GM12878 (cell line): Measurements from ENCODE around the gene IL1RL1. TPM values are rescaled to one million over a fixed set of nuclear protein-coding genes. Genes with fewer than 3 reads are reported as not detected.

Source experiments
- ATAC-seq: fragments of 200-7000 bp; cut with Tn5 transposase; 3 replicates; pipeline ENCODE4 v1.9.1; 2020; ENCODE audit warnings: mild to moderate bottlenecking, moderate library complexity
- BruUV-seq: library from RNA; stranded (reverse); fragments of 400-500 nt; replicated peaks from 2 replicates; lab custom pipeline; 2021; lab: Mats Ljungman, UMichigan
- CTCF ChIA-PET: fragments of 300-600 bp; sonication (Branson Sonifier 250); formaldehyde crosslinking; extraction: SDS; loops from one replicate; lab custom pipeline; 2021; ENCODE audit warnings: inconsistent platforms; lab: Yijun Ruan, JAX
- POLR2A ChIA-PET: fragments of 350-600 bp; formaldehyde crosslinking; extraction: SDS; loops from one replicate; lab custom pipeline; 2021; ENCODE audit warnings: inconsistent platforms; lab: Charles Lee
- RAD21 ChIA-PET: fragments of 300-600 bp; sonication (Branson Sonifier 250); formaldehyde crosslinking; loops from one replicate; lab custom pipeline; 2023; ENCODE audit warnings: antibody characterized with exemption; ENCODE audit not compliant: unreplicated experiment; lab: Charles Lee
- SMC1A ChIA-PET: fragments of 300-600 bp; sonication (Branson Sonifier 250); formaldehyde crosslinking; loops from one replicate; lab custom pipeline; 2023; ENCODE audit not compliant: unreplicated experiment, uncharacterized antibody; lab: Charles Lee
- DNase-seq: peaks from one replicate; pipeline ENCODE4 v3.0.0-alpha.2; 2011; ENCODE audit warnings: low read depth, low spot score
- FAIRE-seq: peaks from 3 replicates; lab custom pipeline; 2011; peaks lifted over from hg19 to GRCh38; lab: Jason Lieb, UNC
- H2AFZ ChIP-seq: 2 replicates; pipeline ENCODE4 v1.6.0; 2011; ENCODE audit warnings: low read depth, low read length, control low read depth; ENCODE audit not compliant: control insufficient read depth
- H3K27ac ChIP-seq: 2 replicates; pipeline ENCODE4 v1.5.1; 2011; ENCODE audit warnings: control low read depth; ENCODE audit not compliant: control insufficient read depth, insufficient read depth
- H3K27me3 ChIP-seq, 2 experiments: replicated peaks in 1 of 2; 2 replicates each; pipeline versions ENCODE4 v1.6.0 to v1.6.1; 2011; ENCODE audit warnings: low read length in 1 of 2; ENCODE audit not compliant: control insufficient read depth in 2 of 2, insufficient read depth in 2 of 2
- H3K36me3 ChIP-seq, 2 experiments: 2 replicates each; pipeline ENCODE4 v1.5.1; 2011; ENCODE audit warnings: low read length in 1 of 2; ENCODE audit not compliant: control insufficient read depth in 2 of 2, insufficient read depth in 2 of 2
- H3K4me1 ChIP-seq: 2 replicates; pipeline ENCODE4 v1.6.1; 2011; ENCODE audit warnings: mild to moderate bottlenecking, low read length, moderate library complexity, mixed read lengths; ENCODE audit not compliant: control insufficient read depth, insufficient read depth
- H3K4me2 ChIP-seq: 2 replicates; pipeline ENCODE4 v1.6.0; 2011; ENCODE audit warnings: control low read depth; ENCODE audit not compliant: control insufficient read depth, insufficient read depth
- H3K4me3 ChIP-seq: fragments of 200-600 bp; sonication (generic); 2 replicates; pipeline ENCODE4 v1.5.1; 2016
- H3K79me2 ChIP-seq: 2 replicates; pipeline ENCODE4 v1.6.0; 2011; ENCODE audit warnings: low read length; ENCODE audit not compliant: control insufficient read depth, insufficient read depth
- H3K9ac ChIP-seq: 2 replicates; pipeline ENCODE4 v1.8.0; 2011; ENCODE audit warnings: low read length, control low read depth, mixed read lengths; ENCODE audit not compliant: control insufficient read depth, insufficient read depth
- H3K9me3 ChIP-seq: replicated peaks from 3 replicates; pipeline ENCODE4 v1.5.1; 2011; ENCODE audit warnings: mild to moderate bottlenecking, low read length; ENCODE audit not compliant: control insufficient read depth, insufficient read depth
- H4K20me1 ChIP-seq: 2 replicates; pipeline ENCODE4 v1.6.0; 2011; ENCODE audit not compliant: control insufficient read depth, insufficient read depth
- GATAD2B ChIP-seq: fragments of 450-650 bp; conservative IDR thresholded peaks from 2 replicates; pipeline ENCODE4 v1.6.1; 2017; ENCODE audit warnings: low read depth, mild to moderate bottlenecking, moderate library complexity
- IKZF2 ChIP-seq, 2 experiments: fragments of 450-650 bp; IDR thresholded peaks; 2 replicates each; pipeline ENCODE4 v1.6.1; 2017; ENCODE audit warnings: mild to moderate bottlenecking in 2 of 2, moderate library complexity in 2 of 2
- MTA2 ChIP-seq: fragments of 450-650 bp; IDR thresholded peaks from 2 replicates; pipeline ENCODE4 v1.6.1; 2016; ENCODE audit warnings: low read depth, mild to moderate bottlenecking, moderate library complexity
- MTA3 ChIP-seq: IDR thresholded peaks from 2 replicates; pipeline ENCODE4 v1.6.1; 2012; ENCODE audit warnings: low read length, inconsistent platforms, borderline replicate concordance
- NR2C2 ChIP-seq: IDR thresholded peaks from 2 replicates; pipeline ENCODE4 v1.6.1; 2011; ENCODE audit warnings: borderline replicate concordance, low read depth; ENCODE audit not compliant: control insufficient read depth, insufficient read length
- POLR2AphosphoS5 ChIP-seq: IDR thresholded peaks from 2 replicates; pipeline ENCODE4 v1.6.1; 2011; ENCODE audit warnings: mild to moderate bottlenecking, low read length, inconsistent platforms
- POU2F2 ChIP-seq: IDR thresholded peaks from 3 replicates; pipeline ENCODE4 v1.6.1; 2011; ENCODE audit warnings: low read depth, mild to moderate bottlenecking, low read length, borderline replicate concordance
- RFX5 ChIP-seq: IDR thresholded peaks from 2 replicates; pipeline ENCODE4 v1.6.1; 2011; ENCODE audit warnings: low read depth, low read length, improper control_type of control experiment
- SIX5 ChIP-seq: IDR thresholded peaks from 2 replicates; pipeline ENCODE4 v1.6.1; 2011; ENCODE audit warnings: mild to moderate bottlenecking, low read depth, low read length, moderate library complexity; ENCODE audit not compliant: severe bottlenecking
- SMAD1 ChIP-seq: fragments of 450-650 bp; IDR thresholded peaks from 2 replicates; pipeline ENCODE4 v1.6.1; 2018; ENCODE audit warnings: mild to moderate bottlenecking, low read depth; ENCODE audit not compliant: partially characterized antibody
- TAF1 ChIP-seq: IDR thresholded peaks from 2 replicates; pipeline ENCODE4 v1.6.1; 2011; ENCODE audit warnings: mild to moderate bottlenecking, low read depth, low read length, borderline replicate concordance
- YBX1 ChIP-seq: fragments of 450-650 bp; IDR thresholded peaks from 2 replicates; pipeline ENCODE4 v1.6.1; 2016; ENCODE audit warnings: antibody characterized with exemption
- YY1 ChIP-seq: IDR thresholded peaks from 2 replicates; pipeline ENCODE4 v1.6.1; 2011; ENCODE audit warnings: low read depth, mild to moderate bottlenecking, low read length
- WGBS: methylation state at CpG from one replicate; pipeline ENCODE4 v1.1.6; 2016; ENCODE audit warnings: low lambda C conversion rate; ENCODE audit not compliant: insufficient replicate concordance, insufficient coverage; ENCODE audit errors: missing lambda C conversion rate; 5-methylcytosine and 5-hydroxymethylcytosine counted together
- in situ Hi-C: fragments of 300-500 bp; cut with MboI; formaldehyde crosslinking; loops from 9 replicates; pipeline ENCODE4 v1.14.3; 2018; ENCODE audit warnings: mixed read lengths
- intact Hi-C: fragments of 100-400 bp; cut with micrococcal nuclease; formaldehyde crosslinking; loops from one replicate; pipeline ENCODE4 v1.14.2; 2022; ENCODE audit not compliant: unreplicated experiment
- polyA plus RNA-seq, 11 experiments: library from polyadenylated mRNA; depleted of rRNA in 4 of 11; unstranded in 6 of 11; stranded (reverse) in 5 of 11; fragments of >200 nt; fragmentation: Nextera tagmentation in 4 of 11; fragmentation: Illumina TruSeq in 1 of 11; extraction: Ambion mirVana in 4 of 11; extraction: Trizol in 1 of 11; gene quantifications; 1 replicate in 1 of 11; 2 replicates in 10 of 11; pipeline versions ENCODE4 v1.2.1 to v1.2.3, GENCODE V29; 2011 to 2016; ENCODE audit warnings: inconsistent platforms in 2 of 11, missing spikeins in 2 of 11, low read depth in 1 of 11
- total RNA-seq, 4 experiments: library from RNA; depleted of rRNA in 3 of 4; stranded (reverse); fragments of >200 nt in 3 of 4; fragmentation: Illumina TruSeq in 1 of 4; extraction: Trizol in 1 of 4; gene quantifications; 2 replicates each; pipeline versions ENCODE4 v1.2.1 to v1.2.3, GENCODE V29; 2013 to 2021
- TF ChIP-seq, protein P1 (sequence below): fragments of 450-650 bp; IDR thresholded peaks from 2 replicates; pipeline ENCODE4 v1.6.1; 2017; ENCODE audit warnings: antibody characterized with exemption, mild to moderate bottlenecking, moderate library complexity
- TF ChIP-seq, protein P2 (sequence below): fragments of 450-650 bp; IDR thresholded peaks from 2 replicates; pipeline ENCODE4 v1.6.1; 2016; ENCODE audit warnings: mild to moderate bottlenecking, moderate library complexity, borderline replicate concordance

IL1RL1 gene
- total and polyA plus RNA-seq, 10 of the 15 experiments (the other 5 are each of a cell fraction or from before 2014, with no cell fraction given) = 0.08 to 0.18 TPM; not detected in 8

DNA sequence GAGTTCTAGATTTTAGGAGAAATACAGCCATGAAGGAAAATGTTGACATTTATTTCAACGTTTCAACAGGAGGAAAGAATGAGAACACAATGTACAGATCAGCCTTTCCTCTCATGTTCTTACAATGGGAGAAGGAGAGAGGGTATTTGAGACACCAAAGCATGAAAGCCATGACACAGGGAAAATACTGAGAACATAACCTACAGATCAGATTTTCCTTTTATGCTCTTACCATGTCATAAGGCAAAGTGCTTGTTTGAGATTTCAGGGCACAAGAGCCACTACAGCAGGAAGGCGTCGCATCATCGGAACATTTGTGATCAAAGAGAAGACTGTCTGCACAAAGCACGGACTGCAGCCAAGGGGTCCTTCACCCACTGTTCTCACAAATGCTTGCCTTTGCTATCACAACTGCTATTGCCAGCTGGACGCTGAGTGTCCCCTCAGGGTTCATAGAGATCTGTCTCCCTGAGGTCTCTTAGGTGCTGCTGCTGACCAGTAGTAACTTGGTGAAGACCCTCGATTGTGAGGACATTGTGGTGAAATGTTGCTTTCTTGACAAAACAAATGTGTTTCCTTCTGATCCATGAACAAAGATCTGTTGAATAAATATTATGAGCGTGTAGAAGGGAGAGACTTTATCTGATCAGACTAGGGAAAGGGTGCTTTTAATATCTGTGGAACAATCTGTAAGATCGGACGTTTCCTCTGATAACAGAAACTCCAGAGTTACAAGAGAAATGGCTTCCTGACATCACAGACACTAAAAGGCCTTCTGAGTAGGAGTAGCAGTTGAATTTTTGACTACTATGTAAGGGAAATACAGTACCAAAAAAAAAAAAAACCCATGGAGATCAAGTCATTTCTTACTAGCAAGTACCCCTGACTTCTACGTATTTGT lies 6.4 kb upstream of the IL1RL1 start:
- ChIA-PET POLR2A (no interaction called here), RAD21 (no interaction called here), CTCF (interaction anchor here (1.1 to 5.1 kb wide), 2 partner anchors 138 to 139 kb away, joined by 4 to 54 read pairs; no protein-coding TSS in a partner anchor), SMC1A (no interaction called here)
- H3K9ac ChIP-seq = no peak overlapping the region
- no peaks in the 10 kb centered on the region for H3K27me3 ChIP-seq
- H4K20me1 ChIP-seq = no peaks in the 10 kb centered on the region; the same call in 1 of the 2 replicates
- in situ Hi-C loops = no loop called here
- H3K4me2 ChIP-seq = no peak overlapping the region
- no peaks in the 10 kb centered on the region for H3K4me1 ChIP-seq
- intact Hi-C loops = no loop called here
- FAIRE-seq (no peak), DNase-seq (no peak), ATAC-seq (no peak)
- no peaks in the 10 kb centered on the region for H3K79me2 ChIP-seq
- H3K36me3 ChIP-seq = no peaks in the 10 kb centered on the region
- H2AFZ ChIP-seq = no peak overlapping the region
- H3K4me3 ChIP-seq = no peak overlapping the region
- no peaks in the 10 kb centered on the region for H3K9me3 ChIP-seq
- no TSS peak for BruUV-seq
- H3K27ac ChIP-seq = no peak overlapping the region
- WGBS = 50% methylated on average over 11 of the region's 11 CpGs
- TF ChIP-seq RFX5 = no peak
- no peak for TF ChIP-seq TAF1
- TF ChIP-seq, protein P1, sequence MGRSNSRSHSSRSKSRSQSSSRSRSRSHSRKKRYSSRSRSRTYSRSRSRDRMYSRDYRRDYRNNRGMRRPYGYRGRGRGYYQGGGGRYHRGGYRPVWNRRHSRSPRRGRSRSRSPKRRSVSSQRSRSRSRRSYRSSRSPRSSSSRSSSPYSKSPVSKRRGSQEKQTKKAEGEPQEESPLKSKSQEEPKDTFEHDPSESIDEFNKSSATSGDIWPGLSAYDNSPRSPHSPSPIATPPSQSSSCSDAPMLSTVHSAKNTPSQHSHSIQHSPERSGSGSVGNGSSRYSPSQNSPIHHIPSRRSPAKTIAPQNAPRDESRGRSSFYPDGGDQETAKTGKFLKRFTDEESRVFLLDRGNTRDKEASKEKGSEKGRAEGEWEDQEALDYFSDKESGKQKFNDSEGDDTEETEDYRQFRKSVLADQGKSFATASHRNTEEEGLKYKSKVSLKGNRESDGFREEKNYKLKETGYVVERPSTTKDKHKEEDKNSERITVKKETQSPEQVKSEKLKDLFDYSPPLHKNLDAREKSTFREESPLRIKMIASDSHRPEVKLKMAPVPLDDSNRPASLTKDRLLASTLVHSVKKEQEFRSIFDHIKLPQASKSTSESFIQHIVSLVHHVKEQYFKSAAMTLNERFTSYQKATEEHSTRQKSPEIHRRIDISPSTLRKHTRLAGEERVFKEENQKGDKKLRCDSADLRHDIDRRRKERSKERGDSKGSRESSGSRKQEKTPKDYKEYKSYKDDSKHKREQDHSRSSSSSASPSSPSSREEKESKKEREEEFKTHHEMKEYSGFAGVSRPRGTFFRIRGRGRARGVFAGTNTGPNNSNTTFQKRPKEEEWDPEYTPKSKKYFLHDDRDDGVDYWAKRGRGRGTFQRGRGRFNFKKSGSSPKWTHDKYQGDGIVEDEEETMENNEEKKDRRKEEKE = no peak
- no peak for TF ChIP-seq MTA3
- no peak for TF ChIP-seq NR2C2
- no peak for TF ChIP-seq YY1
- TF ChIP-seq POU2F2 = no peak
- no peak for TF ChIP-seq SMAD1
- no peak for TF ChIP-seq SIX5
- no peak for TF ChIP-seq MTA2
- TF ChIP-seq YBX1 = no peak
- TF ChIP-seq, protein P2, sequence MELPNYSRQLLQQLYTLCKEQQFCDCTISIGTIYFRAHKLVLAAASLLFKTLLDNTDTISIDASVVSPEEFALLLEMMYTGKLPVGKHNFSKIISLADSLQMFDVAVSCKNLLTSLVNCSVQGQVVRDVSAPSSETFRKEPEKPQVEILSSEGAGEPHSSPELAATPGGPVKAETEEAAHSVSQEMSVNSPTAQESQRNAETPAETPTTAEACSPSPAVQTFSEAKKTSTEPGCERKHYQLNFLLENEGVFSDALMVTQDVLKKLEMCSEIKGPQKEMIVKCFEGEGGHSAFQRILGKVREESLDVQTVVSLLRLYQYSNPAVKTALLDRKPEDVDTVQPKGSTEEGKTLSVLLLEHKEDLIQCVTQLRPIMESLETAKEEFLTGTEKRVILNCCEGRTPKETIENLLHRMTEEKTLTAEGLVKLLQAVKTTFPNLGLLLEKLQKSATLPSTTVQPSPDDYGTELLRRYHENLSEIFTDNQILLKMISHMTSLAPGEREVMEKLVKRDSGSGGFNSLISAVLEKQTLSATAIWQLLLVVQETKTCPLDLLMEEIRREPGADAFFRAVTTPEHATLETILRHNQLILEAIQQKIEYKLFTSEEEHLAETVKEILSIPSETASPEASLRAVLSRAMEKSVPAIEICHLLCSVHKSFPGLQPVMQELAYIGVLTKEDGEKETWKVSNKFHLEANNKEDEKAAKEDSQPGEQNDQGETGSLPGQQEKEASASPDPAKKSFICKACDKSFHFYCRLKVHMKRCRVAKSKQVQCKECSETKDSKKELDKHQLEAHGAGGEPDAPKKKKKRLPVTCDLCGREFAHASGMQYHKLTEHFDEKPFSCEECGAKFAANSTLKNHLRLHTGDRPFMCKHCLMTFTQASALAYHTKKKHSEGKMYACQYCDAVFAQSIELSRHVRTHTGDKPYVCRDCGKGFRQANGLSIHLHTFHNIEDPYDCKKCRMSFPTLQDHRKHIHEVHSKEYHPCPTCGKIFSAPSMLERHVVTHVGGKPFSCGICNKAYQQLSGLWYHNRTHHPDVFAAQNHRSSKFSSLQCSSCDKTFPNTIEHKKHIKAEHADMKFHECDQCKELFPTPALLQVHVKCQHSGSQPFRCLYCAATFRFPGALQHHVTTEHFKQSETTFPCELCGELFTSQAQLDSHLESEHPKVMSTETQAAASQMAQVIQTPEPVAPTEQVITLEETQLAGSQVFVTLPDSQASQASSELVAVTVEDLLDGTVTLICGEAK = no peak
- TF ChIP-seq GATAD2B = no peak
- no peak for TF ChIP-seq POLR2AphosphoS5
- TF ChIP-seq IKZF2 (IDR thresholded peaks at IDR 0.05) = no peak
